Stimulated activated CD4-positive, alpha-beta T cell treated with anti-CD3 and anti-CD28 coated beads, Interleukin-1b, Interleukin-23, amount 100 ng/mL, for 24 hours (primary cell): ENCODE measurements around the gene MOB3A.
"Not testable (repeated sequence)": the region's sequence is repeated elsewhere in the genome, so short reads cannot be mapped to it uniquely, and the experiment has no call there.

ENCODE experiments used
- DNase-seq, 4 experiments: peaks; one replicate each; pipeline ENCODE4 v3.0.0-alpha.2; 2020; ENCODE audit warnings: low read depth in 4 of 4, low spot score in 1 of 4

The MOB3A gene

DNA sequence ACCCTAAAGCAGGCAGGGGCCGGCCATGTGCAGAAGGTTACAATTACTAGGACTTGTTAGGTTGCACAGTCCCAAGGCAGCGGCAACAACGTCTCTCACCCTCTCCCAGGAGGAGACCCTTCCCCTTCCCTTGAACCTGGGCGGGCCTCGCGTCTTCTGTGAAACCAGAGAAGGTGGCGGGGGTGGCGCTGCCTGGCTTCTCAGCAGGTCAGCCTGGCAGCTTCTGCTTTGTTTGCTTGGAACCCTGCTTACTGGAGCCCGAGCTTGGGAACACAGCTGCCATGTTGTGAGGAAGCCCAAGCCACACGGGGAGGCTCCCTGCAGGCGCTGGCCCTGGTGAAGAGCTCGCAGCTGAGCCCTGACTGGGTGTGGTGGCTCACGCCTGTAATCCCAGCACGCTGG is 60.5 kb downstream of the MOB3A start:
- no peak for DNase-seq

DNA sequence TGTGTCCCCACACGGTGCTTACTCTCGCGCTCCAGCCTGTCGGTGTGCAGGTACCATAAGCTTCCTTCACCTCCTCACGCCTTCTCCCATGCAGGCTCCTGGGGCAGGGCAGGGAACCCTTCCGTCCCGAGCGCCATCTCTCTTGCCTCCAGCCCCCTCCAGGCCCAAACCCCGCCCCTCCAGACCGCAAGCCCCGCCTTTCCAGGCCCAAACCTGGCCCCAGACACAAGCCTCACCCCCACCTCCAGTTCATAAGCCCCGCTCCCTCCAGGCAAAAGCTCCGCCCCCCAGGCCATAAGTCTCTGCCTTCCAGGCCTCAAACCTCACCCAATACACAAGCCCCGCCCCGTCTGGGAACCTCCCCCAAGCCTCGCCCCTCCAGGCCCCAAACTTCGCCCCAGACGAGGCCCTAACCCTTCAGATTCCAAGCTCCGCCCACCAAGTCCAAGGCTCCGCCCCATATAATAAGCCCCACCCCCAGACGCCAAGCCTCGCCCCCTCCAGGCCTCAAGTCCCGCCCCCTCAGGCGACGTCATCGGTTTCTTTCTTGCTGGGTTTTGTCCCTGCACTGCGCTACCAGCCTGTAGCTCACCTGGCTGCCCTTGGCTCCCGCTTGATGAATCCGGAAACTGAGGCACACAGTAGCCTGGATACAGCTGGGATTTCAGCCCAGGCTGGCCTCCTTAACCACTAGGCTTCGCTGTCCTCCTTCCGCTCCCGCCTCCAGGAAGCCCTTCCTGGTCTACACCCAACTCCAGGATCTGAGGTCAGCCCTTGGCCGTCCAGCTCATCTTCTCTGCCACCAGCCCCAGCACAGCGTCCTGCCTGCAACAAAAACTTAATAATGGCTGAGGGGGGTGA is 61.2 kb downstream of the MOB3A start:
- peak in 3 of 4 experiments; percentile 52 to 57 (median 53) for DNase-seq

DNA sequence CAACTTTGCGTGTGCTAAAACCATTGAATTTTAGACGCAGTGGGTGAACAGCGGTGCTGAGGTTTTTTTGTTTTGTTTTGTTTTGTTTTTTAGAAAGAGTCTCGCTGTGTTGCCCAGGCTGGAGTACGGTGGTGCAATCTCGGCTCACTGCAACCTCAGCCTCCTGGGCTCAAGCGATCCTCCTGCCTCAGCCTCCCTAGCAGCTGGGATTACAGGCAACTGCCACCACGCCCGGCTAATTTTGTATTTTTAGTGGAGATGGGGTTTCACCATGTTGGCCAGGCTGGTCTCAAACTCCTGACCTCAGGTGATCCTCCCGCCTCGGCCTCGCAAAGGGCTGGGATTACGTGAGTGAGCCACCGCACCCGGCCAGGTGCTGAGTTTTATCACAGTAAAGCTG is 61.9 kb downstream of the MOB3A start:
- DNase-seq = not testable (repeated sequence)

DNA sequence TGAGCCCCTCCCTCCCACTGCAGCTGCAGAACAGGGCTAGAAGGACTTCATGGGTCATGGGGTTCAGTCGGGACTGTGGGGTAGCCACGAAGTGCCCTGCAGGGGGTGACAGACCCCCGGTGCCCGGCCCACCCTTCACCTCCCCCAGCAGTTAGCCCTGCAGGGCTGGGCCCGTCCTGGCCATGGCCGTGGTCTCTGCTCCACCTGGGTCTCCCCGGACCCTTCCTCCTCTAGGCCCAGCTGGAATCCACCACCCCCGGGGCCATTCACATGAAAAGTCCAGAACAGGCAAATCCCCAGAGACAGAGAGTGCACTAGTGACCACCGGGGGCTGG is 62.3 kb downstream of the MOB3A start:
- DNase-seq = no peak

DNA sequence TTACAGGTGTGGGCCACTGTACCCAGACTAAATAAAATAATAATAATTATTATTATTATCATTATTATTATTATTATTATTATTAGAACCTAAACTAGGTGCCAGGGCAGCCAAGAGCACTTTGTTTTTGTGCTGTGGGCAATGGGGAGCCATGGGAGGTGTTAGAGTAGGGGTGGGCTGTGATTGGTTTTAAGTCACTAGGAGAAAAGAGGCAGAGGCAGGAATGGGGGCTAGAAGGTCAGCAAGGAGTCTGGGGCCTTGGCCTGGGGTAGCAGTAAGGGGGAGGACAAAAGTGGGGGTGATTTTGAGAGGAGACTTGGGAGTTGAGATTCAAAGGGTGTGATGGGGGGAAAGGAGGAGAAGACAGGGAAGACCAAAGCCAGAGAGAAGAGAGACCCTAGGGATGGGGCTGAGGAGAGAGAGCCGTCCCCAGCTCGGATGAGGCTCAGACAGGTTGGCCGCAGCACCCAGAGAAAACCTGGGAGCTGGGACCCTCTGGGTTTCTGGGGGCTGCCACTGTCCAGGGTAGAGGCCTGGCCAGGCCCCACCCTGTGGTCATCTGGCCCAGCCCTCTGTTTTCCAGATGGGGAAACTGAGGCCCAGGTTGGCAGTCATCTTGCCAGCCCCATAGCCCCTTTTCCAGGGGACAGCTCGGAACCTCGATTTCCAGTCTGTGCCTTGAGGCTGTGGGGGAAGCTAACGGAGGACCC is 62.9 kb downstream of the MOB3A start:
- no peak for DNase-seq

DNA sequence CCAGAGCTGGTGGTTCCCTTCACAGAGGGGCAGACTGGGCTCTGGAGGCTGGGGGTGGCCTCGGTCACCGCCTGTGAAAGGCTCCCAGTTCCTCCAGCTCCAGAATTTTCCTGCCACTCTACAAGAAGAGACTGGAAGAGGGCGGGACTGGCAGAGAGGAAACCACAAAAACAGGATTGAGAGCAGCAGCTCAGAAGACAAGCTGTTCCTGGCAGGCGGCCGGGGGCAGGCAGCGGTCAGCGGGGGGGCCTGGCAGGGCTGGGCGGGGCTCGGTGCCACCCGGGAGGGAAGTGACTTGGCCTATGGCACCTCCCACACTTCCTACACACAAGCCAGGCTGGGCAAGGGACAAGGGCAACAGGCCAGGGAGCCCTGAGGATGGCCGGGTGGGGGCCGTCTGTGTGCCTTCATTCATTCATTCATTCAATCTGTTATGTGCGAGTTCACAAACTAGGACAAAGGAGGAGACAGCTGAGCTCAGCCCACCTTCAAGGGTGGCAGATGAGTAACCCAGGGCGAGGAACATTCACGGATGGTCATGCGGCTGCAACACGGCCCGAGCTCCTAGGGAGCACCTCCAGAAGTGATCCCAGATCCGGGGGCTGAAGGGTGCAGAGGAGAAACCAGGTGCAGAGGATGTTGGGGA is 63.7 kb downstream of the MOB3A start:
- no peak for DNase-seq

DNA sequence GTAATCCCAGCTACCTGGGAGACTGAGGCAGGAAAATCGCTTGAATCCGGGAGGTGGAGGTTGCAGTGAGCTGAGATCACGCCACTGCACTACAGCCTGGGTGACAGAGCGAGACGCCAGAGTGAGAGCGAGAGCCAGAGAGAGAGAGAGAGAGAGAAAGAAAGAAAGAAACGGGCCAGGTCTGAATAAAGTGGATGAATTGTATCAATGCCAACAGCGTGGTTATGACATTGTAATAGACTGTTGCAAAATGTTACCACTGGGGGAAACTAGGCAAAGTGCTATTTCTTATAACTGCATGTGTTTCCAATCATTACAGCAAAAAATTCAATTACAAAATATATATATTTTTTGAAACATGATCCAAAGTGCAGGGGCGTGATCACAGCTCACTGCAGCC is 68.8 kb downstream of the MOB3A start:
- DNase-seq = no peak

DNA sequence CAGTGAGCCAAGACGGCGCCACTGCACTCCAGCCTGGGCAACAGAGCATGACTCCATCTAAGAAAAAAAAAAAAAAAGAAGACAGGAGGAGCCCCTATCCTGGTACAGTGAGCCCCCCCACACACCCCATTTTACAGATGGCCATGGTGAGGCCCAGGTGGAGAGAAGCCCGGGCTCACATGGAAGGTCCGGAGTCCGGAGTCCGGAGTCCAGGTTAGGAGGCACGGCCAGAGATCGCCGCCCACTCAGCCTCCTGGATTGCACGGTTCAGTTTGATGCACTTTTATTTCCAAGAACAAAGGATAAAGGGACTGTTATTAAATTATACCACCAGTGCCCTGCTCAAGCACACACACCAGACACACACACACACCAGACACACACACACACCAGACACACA is 69.4 kb downstream of the MOB3A start:
- DNase-seq = no peak

DNA sequence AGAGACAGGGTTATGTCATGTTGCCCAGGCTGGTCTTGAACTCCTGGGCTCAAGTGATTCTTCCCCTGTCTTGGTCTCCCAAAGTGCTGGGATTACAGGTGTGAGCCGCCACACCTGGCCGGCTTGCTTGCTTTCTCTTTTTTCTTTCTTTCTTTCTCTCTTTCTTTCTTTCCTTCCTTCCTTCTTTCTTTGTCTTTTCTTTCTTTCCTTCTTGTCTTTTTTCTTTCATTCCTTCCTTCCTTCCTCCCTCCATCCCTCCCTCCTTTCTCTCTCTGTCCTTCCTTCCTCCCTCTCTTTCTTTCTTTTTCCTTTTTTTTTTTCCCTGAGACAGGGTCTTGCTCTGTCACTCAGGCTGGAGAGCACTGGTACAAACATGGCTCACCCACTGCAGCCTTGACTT is 73.8 kb downstream of the MOB3A start:
- DNase-seq = no peak

DNA sequence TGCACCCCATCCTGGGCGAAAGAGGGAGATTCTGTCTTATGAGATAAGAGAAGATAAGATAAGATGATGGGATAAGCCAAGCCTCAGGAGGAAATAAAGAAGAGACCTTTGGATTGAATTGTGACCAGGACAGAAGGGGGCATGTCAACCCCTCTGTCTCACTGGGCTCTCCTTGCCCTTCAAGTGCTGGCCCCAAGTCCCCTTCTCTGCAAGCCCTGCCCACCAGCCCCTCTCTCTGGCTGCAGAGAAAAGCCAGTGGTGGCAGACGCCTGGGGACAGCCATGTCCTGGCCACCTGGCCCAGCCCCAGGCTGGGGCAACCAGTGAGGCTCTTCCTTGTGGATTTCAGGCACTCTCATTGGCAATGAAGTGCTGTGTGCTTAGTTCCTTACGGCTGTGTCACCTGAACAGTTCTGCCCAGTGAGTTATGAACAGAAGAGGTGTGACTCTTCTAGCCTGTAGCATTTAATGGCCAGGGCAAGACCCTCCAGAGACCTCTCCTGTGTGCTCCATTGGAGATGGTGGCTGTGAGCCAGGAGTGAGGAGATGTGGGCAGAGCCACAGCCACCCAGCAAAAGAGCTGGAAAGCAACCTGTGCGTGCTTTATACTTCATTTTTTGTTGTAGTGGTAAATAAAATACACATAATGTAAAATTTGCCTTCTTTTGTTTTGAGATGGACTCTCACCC is 74.5 kb downstream of the MOB3A start:
- no peak for DNase-seq
